ENCODE measurements around the gene RASL10B.
A peak's percentile ranks its signal among the peaks of the same experiment; 100 is the strongest.

RASL10B gene

DNA sequence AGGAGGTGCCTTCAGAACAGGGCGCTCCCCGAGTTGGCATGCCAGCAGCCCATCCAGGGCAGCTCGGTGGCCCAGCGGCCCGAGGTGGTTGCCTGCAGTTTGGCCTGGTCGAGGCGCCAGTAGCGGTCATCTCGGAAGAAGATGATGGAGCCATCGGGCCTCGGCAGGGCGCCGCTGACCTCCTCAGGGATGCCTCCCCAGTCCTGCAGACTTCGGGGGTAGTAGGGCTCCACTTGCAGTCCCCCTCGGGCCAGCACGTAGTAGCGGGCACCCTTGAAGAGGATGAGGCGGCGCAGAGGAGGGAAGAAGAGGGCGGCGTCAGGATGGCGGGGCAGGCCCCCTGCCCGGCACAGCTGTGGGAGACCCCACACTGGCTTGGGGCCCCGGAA, 35.0 kb downstream of the RASL10B start:
- DNase-seq, result no peak

- DNase-seq, result peak; percentile 24 to 53 (median 46)
These were observed 35.6 kb downstream of the RASL10B start for GRCh38 chr17:35766903-35767510.

- no peak for DNase-seq
These were observed 37.4 kb downstream of the RASL10B start for GRCh38 chr17:35768797-35769196.

GRCh38 chr17:35769895-35770486, 38.6 kb downstream of the RASL10B start:
- no peak for DNase-seq

GRCh38 chr17:35773129-35773528, 41.7 kb downstream of the RASL10B start:
- DNase-seq, result no peak

GRCh38 chr17:35773679-35774425, 42.4 kb downstream of the RASL10B start:
- no peak for DNase-seq

DNA sequence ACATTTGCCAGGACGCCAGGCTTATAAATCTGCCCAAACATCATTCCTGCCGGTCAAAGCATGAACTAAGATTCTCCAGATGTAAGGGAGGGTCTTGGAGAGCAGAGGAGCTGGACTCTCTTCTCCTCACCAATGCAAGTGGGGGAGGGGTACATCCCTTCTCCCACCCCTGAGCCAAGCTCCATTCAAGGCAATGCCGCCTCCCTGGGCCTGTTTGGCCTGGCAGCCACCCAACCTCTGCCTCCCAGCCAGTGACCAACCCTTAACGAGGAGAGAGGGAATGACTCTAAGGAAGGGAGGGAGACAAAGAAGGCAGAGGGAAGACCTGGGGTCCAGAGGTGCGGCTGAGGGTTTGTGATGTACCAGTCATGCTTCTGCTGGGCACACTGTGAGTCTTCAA, 43.1 kb downstream of the RASL10B start:
- DNase-seq, result no peak

DNA sequence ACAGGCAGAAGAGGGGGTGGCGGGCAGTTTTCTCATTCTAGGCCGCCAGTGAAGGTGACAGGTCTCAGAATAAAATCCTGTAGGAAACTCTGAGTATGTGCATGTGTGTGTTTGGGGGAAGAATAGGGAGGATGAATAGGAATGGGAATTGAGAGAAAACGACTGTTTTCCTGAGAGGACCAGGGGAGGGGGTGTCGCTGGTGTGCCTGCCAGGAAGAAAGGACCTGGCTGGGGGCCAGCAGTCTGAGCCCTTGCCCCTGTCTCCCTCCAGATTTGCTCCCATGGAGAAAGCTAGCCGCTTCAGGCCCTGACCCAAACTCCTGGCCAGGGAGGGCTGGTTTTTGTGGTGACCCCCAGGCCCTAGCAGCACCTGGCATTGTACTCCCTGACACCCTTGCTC, 43.6 kb downstream of the RASL10B start:
- no peak for DNase-seq

- no peak for DNase-seq
These were observed 44.1 kb downstream of the RASL10B start for GRCh38 chr17:35775583-35775982.

GRCh38 chr17:35778641-35779196, 47.3 kb downstream of the RASL10B start:
- DNase-seq, result no peak

GRCh38 chr17:35780950-35781349, 49.5 kb downstream of the RASL10B start:
- DNase-seq, result no peak

GRCh38 chr17:35784895-35785294, 53.5 kb downstream of the RASL10B start:
- no peak for DNase-seq

- DNase-seq, result no peak
These were observed 55.5 kb downstream of the RASL10B start for GRCh38 chr17:35786941-35787432.

- DNase-seq, result no peak
These were observed 57.3 kb downstream of the RASL10B start for GRCh38 chr17:35788477-35789368.

GRCh38 chr17:35790841-35791240, 59.4 kb downstream of the RASL10B start:
- no peak for DNase-seq

DNA sequence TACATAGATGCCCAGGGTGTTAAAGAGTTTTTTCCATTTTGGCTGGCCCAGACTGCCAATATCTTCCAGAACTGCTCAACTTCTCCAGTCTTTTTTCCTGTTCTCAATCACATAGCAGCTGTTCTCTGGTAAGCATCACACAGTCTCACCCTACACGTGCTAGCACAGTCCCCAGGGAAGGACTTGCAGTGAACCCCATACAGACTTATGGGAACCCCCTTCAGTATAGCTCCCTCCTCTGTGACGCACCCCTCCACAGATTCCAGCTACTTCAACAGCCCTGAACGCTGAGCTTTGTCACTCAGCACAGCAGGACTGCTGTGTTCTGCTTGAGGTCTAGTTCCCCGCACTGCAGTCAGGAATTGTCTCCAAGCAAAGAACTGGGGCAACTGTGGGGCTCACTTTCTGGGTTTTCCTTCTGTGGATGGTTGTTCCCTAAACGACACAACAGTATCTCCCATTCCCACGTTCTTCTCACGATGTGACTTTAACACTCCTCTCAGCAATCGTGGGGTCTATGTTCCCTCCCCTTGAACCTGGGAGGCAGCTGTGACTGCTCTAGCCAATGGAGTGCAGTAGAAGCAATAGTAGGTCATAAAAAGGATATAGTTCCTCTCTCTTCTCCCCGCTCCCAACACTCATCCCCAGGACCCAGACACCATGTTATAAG, 60.4 kb downstream of the RASL10B start:
- no peak for DNase-seq
